Keratinocyte (primary cell): ENCODE measurements around the gene FDXACB1. TPM values are rescaled to one million over a fixed set of nuclear protein-coding genes. Genes with fewer than 3 reads are reported as not detected.

ENCODE experiments used
- DNase-seq: peaks from one replicate; pipeline ENCODE4 v3.0.0-alpha.2; 2011; ENCODE audit warnings: low read depth, missing footprints, low spot score
- FAIRE-seq: peaks from 2 replicates; lab custom pipeline; 2011; peaks lifted over from hg19 to GRCh38; lab: Jason Lieb, UNC
- H2AFZ ChIP-seq: 2 replicates; pipeline ENCODE4 v1.6.0; 2012; ENCODE audit warnings: low read length, control low read depth, inconsistent platforms; ENCODE audit not compliant: control insufficient read depth
- H3K27ac ChIP-seq: 2 replicates; pipeline ENCODE4 v1.5.1; 2011; ENCODE audit warnings: low read length; ENCODE audit not compliant: control insufficient read depth, insufficient read depth
- H3K27me3 ChIP-seq: 3 replicates; pipeline ENCODE4 v1.6.0; 2011; ENCODE audit warnings: low read length; ENCODE audit not compliant: control insufficient read depth, insufficient read depth; ENCODE audit errors: extremely low read depth
- H3K36me3 ChIP-seq, 2 experiments: 2 replicates in 1 of 2; 3 replicates in 1 of 2; pipeline ENCODE4 v1.5.1; 2011; ENCODE audit warnings: low read length in 2 of 2, mild to moderate bottlenecking in 1 of 2; ENCODE audit not compliant: control insufficient read depth in 2 of 2, insufficient read depth in 2 of 2; ENCODE audit errors: extremely low read depth in 1 of 2
- H3K4me1 ChIP-seq: 3 replicates; pipeline ENCODE4 v1.5.1; 2011; ENCODE audit warnings: low read length; ENCODE audit not compliant: control insufficient read depth, insufficient read depth; ENCODE audit errors: extremely low read depth
- H3K4me2 ChIP-seq: 3 replicates; pipeline ENCODE4 v1.6.0; 2011; ENCODE audit warnings: low read depth, low read length; ENCODE audit not compliant: control insufficient read depth, insufficient read depth; ENCODE audit errors: extremely low read depth
- H3K4me3 ChIP-seq, 3 experiments: fragments of 200-600 bp in 1 of 3; sonication (generic) in 1 of 3; 2 replicates in 2 of 3; 3 replicates in 1 of 3; pipeline ENCODE4 v1.5.1; 2011 to 2016; ENCODE audit warnings: low read length in 3 of 3, mild to moderate bottlenecking in 3 of 3, control low read depth in 2 of 3, inconsistent platforms in 1 of 3, low read depth in 1 of 3, mixed read lengths in 1 of 3, mixed run types in 1 of 3, moderate library complexity in 1 of 3; ENCODE audit not compliant: control insufficient read depth in 2 of 3, insufficient read depth in 2 of 3; ENCODE audit errors: extremely low read depth in 1 of 3
- H3K79me2 ChIP-seq: 2 replicates; pipeline ENCODE4 v1.6.0; 2012; ENCODE audit warnings: low read length; ENCODE audit not compliant: control insufficient read depth, insufficient read depth
- H3K9ac ChIP-seq: 3 replicates; pipeline ENCODE4 v1.6.0; 2011; ENCODE audit warnings: low read length; ENCODE audit not compliant: control insufficient read depth, insufficient read depth; ENCODE audit errors: extremely low read depth
- H3K9me1 ChIP-seq: 3 replicates; pipeline ENCODE4 v1.6.0; 2011; ENCODE audit warnings: low read length; ENCODE audit not compliant: control insufficient read depth, insufficient read depth; ENCODE audit errors: extremely low read depth
- H3K9me3 ChIP-seq: 2 replicates; pipeline ENCODE4 v1.5.1; 2012; ENCODE audit warnings: low read depth, low read length; ENCODE audit not compliant: control insufficient read depth
- H4K20me1 ChIP-seq: 3 replicates; pipeline ENCODE4 v1.6.0; 2011; ENCODE audit warnings: low read length; ENCODE audit not compliant: control insufficient read depth, insufficient read depth; ENCODE audit errors: extremely low read depth
- EZH2 ChIP-seq: IDR thresholded peaks from one replicate; pipeline ENCODE4 v1.6.1; 2012; ENCODE audit warnings: inconsistent platforms, mild to moderate bottlenecking, low read length, moderate library complexity
- dilution Hi-C: fragments of 300-500 bp; cut with MboI; formaldehyde crosslinking; loops from one replicate; pipeline ENCODE4 v1.7.0; 2020; ENCODE audit warnings: low sequenced_read_pairs; ENCODE audit not compliant: extremely low pct_ligation_motif_present
- polyA plus RNA-seq, 5 experiments: library from polyadenylated mRNA; depleted of rRNA in 3 of 5; stranded (reverse) in 3 of 5; stranded (forward) in 1 of 5; unstranded in 1 of 5; fragments of >200 nt; gene quantifications; 1 replicate in 1 of 5; 2 replicates in 3 of 5; 3 replicates in 1 of 5; pipeline versions ENCODE4 v1.2.1 to v1.2.3, GENCODE V29; 2011 to 2012; ENCODE audit warnings: missing spikeins in 2 of 5, low read depth in 1 of 5, low replicate concordance in 1 of 5
- TF ChIP-seq, protein P1 (sequence below), 3 experiments: IDR thresholded peaks in 1 of 3; conservative IDR thresholded peaks in 1 of 3; optimal IDR thresholded peaks in 1 of 3; 2 replicates in 2 of 3; 3 replicates in 1 of 3; pipeline versions ENCODE3 to v1.5.1; 2011; ENCODE audit warnings: low read length in 3 of 3, mild to moderate bottlenecking in 3 of 3, moderate library complexity in 2 of 3, control low read depth in 1 of 3, inconsistent platforms in 1 of 3; ENCODE audit not compliant: insufficient read depth in 2 of 3; ENCODE audit errors: extremely low read depth in 1 of 3

FDXACB1 gene
- polyA plus RNA-seq, 1 donor (not counting 4 experiments of a cell fraction or from before 2014, with no cell fraction given) = 2.9 TPM

DNA sequence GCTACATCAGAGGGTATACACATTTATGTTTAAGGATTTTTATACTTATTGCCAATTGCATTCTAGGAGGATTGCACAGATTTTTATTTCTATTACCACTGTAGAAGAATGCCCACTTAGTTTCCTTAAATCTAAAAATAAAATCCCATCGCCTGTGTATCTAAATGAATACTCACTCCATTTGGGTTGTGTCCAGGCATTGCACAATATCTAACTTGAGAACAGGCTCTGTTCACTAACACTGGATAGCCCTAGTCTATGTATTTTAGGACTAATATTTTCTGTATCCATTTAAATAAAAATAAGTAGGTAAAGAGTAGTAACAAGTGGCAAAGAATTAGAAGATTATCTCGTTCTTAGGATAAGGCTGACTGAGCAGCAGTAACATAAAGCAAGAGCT, 43.8 kb upstream of the FDXACB1 start:
- Histone ChIP-seq H3K27ac (no peak overlapping the region), H3K4me2 (peak overlapping the region; percentile 10), H3K27me3 (no peaks in the 10 kb centered on the region), H4K20me1 (no peaks in the 10 kb centered on the region), H3K9ac (no peak overlapping the region), H3K9me3 (no peaks in the 10 kb centered on the region), H3K9me1 (no peaks in the 10 kb centered on the region), H2AFZ (no peak overlapping the region), H3K36me3 (no peaks in the 10 kb centered on the region), H3K79me2 (no peaks in the 10 kb centered on the region), H3K4me3 (no peak overlapping the region), H3K4me1 (peaks cover 26% of the 10 kb centered on the region)
- FAIRE-seq (no peak), DNase-seq (no peak)
- TF ChIP-seq, protein P1, sequence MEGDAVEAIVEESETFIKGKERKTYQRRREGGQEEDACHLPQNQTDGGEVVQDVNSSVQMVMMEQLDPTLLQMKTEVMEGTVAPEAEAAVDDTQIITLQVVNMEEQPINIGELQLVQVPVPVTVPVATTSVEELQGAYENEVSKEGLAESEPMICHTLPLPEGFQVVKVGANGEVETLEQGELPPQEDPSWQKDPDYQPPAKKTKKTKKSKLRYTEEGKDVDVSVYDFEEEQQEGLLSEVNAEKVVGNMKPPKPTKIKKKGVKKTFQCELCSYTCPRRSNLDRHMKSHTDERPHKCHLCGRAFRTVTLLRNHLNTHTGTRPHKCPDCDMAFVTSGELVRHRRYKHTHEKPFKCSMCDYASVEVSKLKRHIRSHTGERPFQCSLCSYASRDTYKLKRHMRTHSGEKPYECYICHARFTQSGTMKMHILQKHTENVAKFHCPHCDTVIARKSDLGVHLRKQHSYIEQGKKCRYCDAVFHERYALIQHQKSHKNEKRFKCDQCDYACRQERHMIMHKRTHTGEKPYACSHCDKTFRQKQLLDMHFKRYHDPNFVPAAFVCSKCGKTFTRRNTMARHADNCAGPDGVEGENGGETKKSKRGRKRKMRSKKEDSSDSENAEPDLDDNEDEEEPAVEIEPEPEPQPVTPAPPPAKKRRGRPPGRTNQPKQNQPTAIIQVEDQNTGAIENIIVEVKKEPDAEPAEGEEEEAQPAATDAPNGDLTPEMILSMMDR (optimal IDR thresholded peaks at IDR 0.05 in 1 of 3, IDR thresholded peaks at IDR 0.05 in 1 of 3, conservative IDR thresholded peaks at IDR 0.05 in 1 of 3; ENCODE audit: extremely low read depth in 1 of 3, insufficient read depth in 2 of 3, low read length in 3 of 3) = no peak
- no peak for TF ChIP-seq EZH2
- dilution Hi-C loops = no loop called here

- no peaks in the 10 kb centered on the region for H3K9me1 ChIP-seq
- no peaks in the 10 kb centered on the region for H4K20me1 ChIP-seq
- no peak for DNase-seq
- no peaks in the 10 kb centered on the region for H3K36me3 ChIP-seq
- dilution Hi-C loops = no loop called here
- H3K9ac ChIP-seq = no peak overlapping the region
- no peaks in the 10 kb centered on the region for H3K79me2 ChIP-seq
- no peaks in the 10 kb centered on the region for H3K27me3 ChIP-seq
- peaks cover 21% of the 10 kb centered on the region for H3K4me1 ChIP-seq
- TF ChIP-seq, protein P1 (optimal IDR thresholded peaks at IDR 0.05 in 1 of 3, IDR thresholded peaks at IDR 0.05 in 1 of 3, conservative IDR thresholded peaks at IDR 0.05 in 1 of 3; ENCODE audit: extremely low read depth in 1 of 3, insufficient read depth in 2 of 3, low read length in 3 of 3) = no peak
- no peak for TF ChIP-seq EZH2
- no peak for FAIRE-seq
- no peak overlapping the region for H3K4me3 ChIP-seq
- H3K4me2 ChIP-seq = no peak overlapping the region
- no peaks in the 10 kb centered on the region for H3K9me3 ChIP-seq
- no peak overlapping the region for H2AFZ ChIP-seq
- no peak overlapping the region for H3K27ac ChIP-seq
Observed at GRCh38 chr11:111921541-111922230, 42.7 kb upstream of the FDXACB1 start.
